SU-DHL-6 (cell line): ENCODE results near the gene C10orf95.

Experiments
- EZH2phosphoT487 ChIP-seq: fragments of 200-600 bp; sonication (generic), shearing (Covaris generic); conservative IDR thresholded peaks from 2 replicates; pipeline ENCODE4 v1.6.1; 2018; ENCODE audit warnings: mild to moderate bottlenecking, antibody characterized with exemption, low read length, moderate library complexity, mixed read lengths
- TF ChIP-seq, protein P1 (sequence below): fragments of 200-600 bp; sonication (generic); IDR thresholded peaks from one replicate; pipeline ENCODE4 v1.5.1; 2017; ENCODE audit warnings: antibody characterized with exemption, mild to moderate bottlenecking, low read length, moderate library complexity; ENCODE audit not compliant: insufficient read depth, poor library complexity, severe bottlenecking

DNA sequence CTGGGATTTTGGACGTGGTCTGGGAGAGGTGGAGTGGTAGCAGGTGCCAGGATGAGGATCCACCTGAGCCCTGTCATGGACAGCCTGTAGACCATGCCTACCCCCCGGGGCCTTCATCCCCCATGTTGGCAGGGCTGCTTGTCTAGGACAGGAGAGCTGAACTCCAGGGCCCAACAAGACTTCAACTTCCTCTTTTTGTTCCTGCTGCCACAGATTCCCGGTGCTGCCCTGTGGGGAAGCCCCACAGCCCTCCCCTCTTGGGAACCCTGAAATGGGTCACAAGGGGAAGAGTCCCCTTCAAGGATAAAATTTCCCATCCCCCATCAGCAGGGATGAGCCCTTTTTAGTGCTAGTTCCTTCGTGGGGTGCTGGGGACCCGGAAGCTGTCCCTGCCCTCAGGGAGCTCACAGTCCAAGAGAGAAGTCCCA lies 17.7 kb downstream of the C10orf95 start:
- TF ChIP-seq, protein P1, sequence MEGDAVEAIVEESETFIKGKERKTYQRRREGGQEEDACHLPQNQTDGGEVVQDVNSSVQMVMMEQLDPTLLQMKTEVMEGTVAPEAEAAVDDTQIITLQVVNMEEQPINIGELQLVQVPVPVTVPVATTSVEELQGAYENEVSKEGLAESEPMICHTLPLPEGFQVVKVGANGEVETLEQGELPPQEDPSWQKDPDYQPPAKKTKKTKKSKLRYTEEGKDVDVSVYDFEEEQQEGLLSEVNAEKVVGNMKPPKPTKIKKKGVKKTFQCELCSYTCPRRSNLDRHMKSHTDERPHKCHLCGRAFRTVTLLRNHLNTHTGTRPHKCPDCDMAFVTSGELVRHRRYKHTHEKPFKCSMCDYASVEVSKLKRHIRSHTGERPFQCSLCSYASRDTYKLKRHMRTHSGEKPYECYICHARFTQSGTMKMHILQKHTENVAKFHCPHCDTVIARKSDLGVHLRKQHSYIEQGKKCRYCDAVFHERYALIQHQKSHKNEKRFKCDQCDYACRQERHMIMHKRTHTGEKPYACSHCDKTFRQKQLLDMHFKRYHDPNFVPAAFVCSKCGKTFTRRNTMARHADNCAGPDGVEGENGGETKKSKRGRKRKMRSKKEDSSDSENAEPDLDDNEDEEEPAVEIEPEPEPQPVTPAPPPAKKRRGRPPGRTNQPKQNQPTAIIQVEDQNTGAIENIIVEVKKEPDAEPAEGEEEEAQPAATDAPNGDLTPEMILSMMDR, result no peak
- no peak for TF ChIP-seq EZH2phosphoT487
